Adrenal gland (tissue), 12 donors: ENCODE data around the gene ARMS2. TPM values are rescaled to one million over a fixed set of nuclear protein-coding genes. Genes with fewer than 3 reads are reported as not detected.

Experiments
- DNase-seq, 7 donors: peaks; one replicate each; pipeline ENCODE4 v3.0.0-alpha.2; 2019 to 2020
- H3K27ac ChIP-seq, 5 donors: fragments of 200-600 bp; sonication (generic) in 4 of 5; 1 replicate in 3 of 5; 2 replicates in 2 of 5; pipeline versions ENCODE4 v1.5.1 to v1.8.0; 2016 to 2020; ENCODE audit warnings: mild to moderate bottlenecking in 1 of 5
- H3K27me3 ChIP-seq: fragments of 200-600 bp; 2 replicates; pipeline ENCODE4 v1.8.0; 2021
- H3K36me3 ChIP-seq, 2 donors: fragments of 200-600 bp; replicated peaks in 1 of 2; 1 replicate in 1 of 2; 2 replicates in 1 of 2; pipeline versions ENCODE4 v1.5.1 to v1.8.0; 2018 to 2022
- H3K4me1 ChIP-seq, 2 donors: fragments of 200-600 bp; replicated peaks in 1 of 2; 1 replicate in 1 of 2; 2 replicates in 1 of 2; pipeline versions ENCODE4 v1.5.1 to v1.8.0; 2018 to 2021
- H3K4me3 ChIP-seq, 4 donors: fragments of 200-600 bp; sonication (generic) in 3 of 4; one replicate each; pipeline ENCODE4 v1.5.1; 2016 to 2018
- H3K9me3 ChIP-seq, 3 donors: fragments of 200-600 bp; sonication (generic) in 1 of 3; replicated peaks in 1 of 3; 1 replicate in 2 of 3; 2 replicates in 1 of 3; pipeline versions ENCODE4 v1.5.1 to v1.8.0; 2016 to 2021
- CTCF ChIP-seq, 6 experiments: fragments of 450-650 bp in 4 of 6; fragments of 200-600 bp in 2 of 6; sonication (generic) in 1 of 6; IDR thresholded peaks; 1 replicate in 5 of 6; 2 replicates in 1 of 6; pipeline versions ENCODE4 v1.5.1 to v1.8.0; 2016 to 2021; ENCODE audit warnings: antibody characterized with exemption in 6 of 6, mild to moderate bottlenecking in 2 of 6, moderate library complexity in 1 of 6
- POLR2A ChIP-seq, 2 donors: fragments of 450-650 bp; IDR thresholded peaks; one replicate each; pipeline ENCODE4 v1.6.1; 2017; ENCODE audit warnings: antibody characterized with exemption in 2 of 2, mild to moderate bottlenecking in 2 of 2, moderate library complexity in 1 of 2
- WGBS, 4 donors: extraction: QIAGEN DNeasy Blood & Tissue Kit in 2 of 4; methylation state at CpG; one replicate each; pipeline versions ENCODE4 v1.1.5 to v1.1.7; 2013 to 2017; 5-methylcytosine and 5-hydroxymethylcytosine counted together
- intact Hi-C, 2 donors: fragments of 100-400 bp; cut with DNase I; formaldehyde crosslinking; loops; one replicate each; pipeline versions ENCODE4 v1.14.1 to v1.15.0; 2022 to 2023
- polyA plus RNA-seq, 3 donors: library from polyadenylated mRNA; stranded (reverse); fragments of 200-250 nt in 2 of 3; fragments of 350-450 nt in 1 of 3; fragmentation: Illumina TruSeq in 1 of 3; extraction: RNeasy Lipid Tissue Mini Kit (QIAGEN cat#74804) in 1 of 3; gene quantifications; one replicate each; pipeline ENCODE4 v1.2.3, GENCODE V29; 2013 to 2014
- total RNA-seq, 9 donors: library from RNA; depleted of rRNA in 4 of 9; stranded (reverse); fragments of >200 nt in 4 of 9; fragments of 120-200 nt in 1 of 9; fragmentation: NEBNext Ultra II Directional in 1 of 9; extraction: Animal tissue kit (Norgen Biotek cat#: 25700) in 1 of 9; gene quantifications; one replicate each; pipeline versions ENCODE4 v1.1.0 to v1.2.4, GENCODE V29; 2013 to 2023
- donor health status: healthy with polysubstance abuse.
- donor health status: Bipolar disorder and iron deficiency.
- donor health status: DM: yes; HTN: yes; CAD: no.
- donor health status: DM: no; HTN: no; CAD: no.
- donor health status: DM: no; HTN: no; CAD: no.
- donor health status: DM: yes; HTN: yes; CAD: no.

The ARMS2 gene
- total and polyA plus RNA-seq, 12 donors: 0.13 TPM; not detected in 11

GRCh38 chr10:122458693-122459092 lies 4.2 kb downstream of the ARMS2 start:
- no peak overlapping the region for H3K4me3 ChIP-seq
- intact Hi-C loops: no loop called here

GRCh38 chr10:122459561-122460273 lies 5.3 kb downstream of the ARMS2 start:
- TF ChIP-seq CTCF (IDR thresholded peaks at IDR 0.05) (no peak), POLR2A (IDR thresholded peaks at IDR 0.05) (no peak)
- intact Hi-C loops: loop anchor here in 1 of 2 donors (10.0 kb wide), 1 partner anchor 95 kb away; no protein-coding TSS in a partner anchor
- Histone ChIP-seq H3K4me1 (peaks cover 8 to 23% of the 10 kb centered on the region in 2 donors), H3K9me3 (no peaks in the 10 kb centered on the region), H3K36me3 (no peaks in the 10 kb centered on the region), H3K27me3 (no peaks in the 10 kb centered on the region), H3K4me3 (no peak overlapping the region), H3K27ac (no peak overlapping the region)
- DNase-seq: peak in 1 of 7 donors; percentile 37
- WGBS, 4 donors: 65 to 75% (median 66%) methylated on average over 12 to 14 of the region's 14 CpGs

More at GRCh38 chr10:122458693-122459092, 4.2 kb downstream of the ARMS2 start:
- peak in 1 of 7 donors; percentile 58 for DNase-seq
- H3K4me1 ChIP-seq: peaks cover 8 to 21% of the 10 kb centered on the region in 2 donors
- no peaks in the 10 kb centered on the region for H3K9me3 ChIP-seq
- no peaks in the 10 kb centered on the region for H3K27me3 ChIP-seq
- H3K27ac ChIP-seq: no peak overlapping the region
- WGBS, 4 donors: 76 to 96% (median 78%) methylated on average over 5 to 6 of the region's 6 CpGs
- H3K36me3 ChIP-seq: no peaks in the 10 kb centered on the region
- TF ChIP-seq CTCF (IDR thresholded peaks at IDR 0.05) (no peak), POLR2A (IDR thresholded peaks at IDR 0.05) (no peak)

GRCh38 chr10:122460891-122461293 lies 6.4 kb downstream of the ARMS2 start:
- peak in 4 of 7 donors; percentile 5 to 53 (median 38) for DNase-seq
- H3K27me3 ChIP-seq: no peaks in the 10 kb centered on the region
- TF ChIP-seq POLR2A (IDR thresholded peaks at IDR 0.05): no peak
- peak overlapping the region in 2 of 4 donors; percentile 83 to 89 for H3K4me3 ChIP-seq
- WGBS, 4 donors: 0 to 1% (median 0%) methylated on average over 12 to 40 of the region's 40 CpGs
- peaks cover 8 to 23% of the 10 kb centered on the region in 2 donors for H3K4me1 ChIP-seq
- intact Hi-C loops: loop anchor here in 1 of 2 donors (10.0 kb wide), 1 partner anchor 94 kb away; no protein-coding TSS in a partner anchor
- no peaks in the 10 kb centered on the region for H3K36me3 ChIP-seq
- H3K27ac ChIP-seq: peak overlapping the region in 3 of 5 donors; percentile 22 to 87 (median 47)
- no peaks in the 10 kb centered on the region for H3K9me3 ChIP-seq

GRCh38 chr10:122461367-122461728 lies 6.9 kb downstream of the ARMS2 start, which contains the start of gene HTRA1:
HTRA1 (plus strand) TSS chr10:122461553; CDS start chr10:122461653, 100 bp downstream.
- TF ChIP-seq CTCF (IDR thresholded peaks at IDR 0.05) (no peak), POLR2A (IDR thresholded peaks at IDR 0.05) (peak in 1 of 2 donors; percentile 61)
- Histone ChIP-seq H3K27me3 (no peaks in the 10 kb centered on the region), H3K9me3 (no peaks in the 10 kb centered on the region), H3K36me3 (no peaks in the 10 kb centered on the region), H3K4me3 (peak within 1 kb of the TSS in 3 of 4 donors; percentile 16 to 89 (median 83)), H3K4me1 (peaks cover 8 to 23% of the 10 kb centered on the region in 2 donors), H3K27ac (peak within 1 kb of the TSS in 3 of 5 donors; percentile 22 to 87 (median 74))
- WGBS, 4 donors: 0% methylated on average over 54 to 56 of the region's 56 CpGs; no CpG with 5 or more reads in 2 of the 4 donors
- intact Hi-C loops: loop anchor here in 1 of 2 donors (10.0 kb wide), 1 partner anchor 93 kb away; no protein-coding TSS in a partner anchor
- DNase-seq: peak; percentile 76 to 89 (median 81)
